ENCODE measurements around the gene PRKACA.

DNA sequence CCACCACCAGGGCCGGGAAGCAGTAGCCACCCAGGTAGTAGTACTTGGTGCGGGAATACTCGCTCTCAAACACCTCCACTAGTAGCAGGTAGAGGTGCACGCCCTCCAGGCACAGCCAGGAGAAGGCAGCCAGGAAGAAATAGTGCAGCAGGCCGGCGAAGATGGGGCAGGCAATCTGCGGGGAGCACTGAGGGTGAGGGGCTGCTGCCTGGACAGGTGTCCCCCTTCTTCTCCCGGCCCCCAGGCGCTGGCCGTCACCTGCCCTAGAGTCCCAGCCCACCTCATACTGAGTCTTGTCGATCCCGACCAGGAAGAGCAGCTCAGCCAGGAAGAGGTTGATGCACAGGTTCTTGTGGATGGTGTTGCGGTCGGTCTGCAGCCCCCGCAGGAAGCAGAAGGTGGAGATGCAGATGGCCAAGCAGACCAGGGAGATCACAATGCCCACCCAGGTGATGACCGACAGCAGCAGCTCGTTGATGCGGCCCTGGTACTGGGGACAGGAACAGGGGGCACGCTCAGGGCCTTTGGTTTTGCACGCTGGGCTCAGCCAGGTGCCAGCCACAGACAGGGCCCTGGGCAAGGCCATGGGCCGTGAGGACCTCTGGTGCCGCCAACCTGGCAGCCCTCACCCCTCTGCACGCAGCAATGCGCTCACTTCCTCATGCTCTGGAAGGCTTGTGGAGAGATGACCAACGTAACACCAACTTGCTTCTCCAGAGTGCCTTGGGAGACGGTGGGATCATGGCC lies 39.6 kb upstream of the PRKACA start:
- TF ChIP-seq EZH2phosphoT487 (IDR thresholded peaks at IDR 0.05; ENCODE audit: insufficient read depth, low read depth) (no peak), EZH2 (IDR thresholded peaks at IDR 0.05; ENCODE audit: insufficient read depth, poor library complexity, severe bottlenecking) (no peak)

Measured in GM23248 (cell line).